Mesodermal cell (in vitro differentiated cells): Measurements from ENCODE around the gene UBE2E1.
"Not testable (repeated sequence)": the region's sequence is repeated elsewhere in the genome, so short reads cannot be mapped to it uniquely, and the experiment has no call there.

Source experiments
- H3K27ac ChIP-seq: 2 replicates; pipeline ENCODE4 v1.7.0; 2013; ENCODE audit warnings: mild to moderate bottlenecking, low read depth, low read length, moderate library complexity; ENCODE audit not compliant: severe bottlenecking
- H3K36me3 ChIP-seq: 2 replicates; pipeline ENCODE4 v1.7.1; 2013; ENCODE audit warnings: mild to moderate bottlenecking, low read length, moderate library complexity; ENCODE audit not compliant: control insufficient read depth, insufficient read depth
- H3K4me1 ChIP-seq: one replicate; pipeline ENCODE4 v1.7.1; 2013; ENCODE audit warnings: mild to moderate bottlenecking, low read length; ENCODE audit not compliant: insufficient read depth, control insufficient read depth, poor library complexity, severe bottlenecking
- H3K4me3 ChIP-seq: 2 replicates; pipeline ENCODE4 v1.7.0; 2013; ENCODE audit warnings: low read length, control low read depth, mild to moderate bottlenecking; ENCODE audit not compliant: insufficient read depth, poor library complexity, severe bottlenecking; ENCODE audit errors: extremely low read depth
- H3K9me3 ChIP-seq: 2 replicates; pipeline ENCODE4 v1.7.1; 2013; ENCODE audit warnings: mild to moderate bottlenecking, low read length, moderate library complexity; ENCODE audit not compliant: control insufficient read depth
- WGBS, 2 experiments: methylation state at CpG; one replicate each; pipeline ENCODE4 v1.1.5; 2013; ENCODE audit warnings: missing lambda C conversion rate in 2 of 2; ENCODE audit not compliant: insufficient coverage in 2 of 2; 5-methylcytosine and 5-hydroxymethylcytosine counted together

UBE2E1 gene

GRCh38 chr3:23918331-23918730, 112.6 kb downstream of the UBE2E1 start:
- Histone ChIP-seq H3K4me3 (peak overlapping the region; percentile 97), H3K36me3 (peaks cover 48% of the 10 kb centered on the region), H3K27ac (peak overlapping the region; percentile 87)
- 24 to 38% methylated on average over 3 to 10 of the region's 12 CpGs for WGBS, 2 experiments
- not testable (repeated sequence) for H3K9me3 ChIP-seq, H3K4me1 ChIP-seq

GRCh38 chr3:23919628-23920027, 113.9 kb downstream of the UBE2E1 start:
- H3K27ac ChIP-seq, result no peak overlapping the region
- no peaks in the 10 kb centered on the region for H3K9me3 ChIP-seq
- peaks cover 13% of the 10 kb centered on the region for H3K4me1 ChIP-seq
- 100% methylated on average over 1 of the region's 2 CpGs; no CpG with 5 or more reads in 1 of the 2 experiments for WGBS, 2 experiments
- H3K36me3 ChIP-seq, result peaks cover 44% of the 10 kb centered on the region
- H3K4me3 ChIP-seq, result peak overlapping the region; percentile 12

DNA sequence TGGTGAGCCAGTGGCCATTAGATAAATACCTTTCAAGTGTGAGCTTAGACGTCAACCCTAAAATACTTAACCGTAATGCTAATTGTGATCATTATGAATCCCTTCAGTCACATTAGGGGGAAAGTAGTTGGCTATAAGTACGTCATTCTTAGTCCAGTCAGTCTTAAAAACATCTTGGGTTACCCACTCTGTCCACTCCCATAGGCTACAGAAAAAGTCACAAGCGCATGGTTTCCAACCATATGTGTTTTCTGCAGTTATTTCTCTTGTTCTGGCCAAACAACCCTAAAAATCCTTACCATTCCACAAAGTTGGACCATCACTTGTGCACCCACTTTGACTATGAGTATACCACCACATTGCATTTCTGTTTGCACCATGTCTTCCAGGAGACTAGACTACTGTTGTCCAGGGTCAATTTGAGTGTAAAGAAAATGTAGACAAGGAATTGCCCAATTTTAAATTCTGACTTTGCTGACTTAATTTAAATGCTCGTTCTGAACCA, 114.4 kb downstream of the UBE2E1 start:
- Histone ChIP-seq H3K27ac (peak overlapping the region; percentile 6), H3K4me1 (peaks cover 9% of the 10 kb centered on the region), H3K36me3 (peaks cover 44% of the 10 kb centered on the region), H3K4me3 (peak overlapping the region; percentile 12), H3K9me3 (no peaks in the 10 kb centered on the region)
- WGBS, 2 experiments, result 84 to 100% methylated on average over 2 to 3 of the region's 5 CpGs

- Histone ChIP-seq H3K36me3 (peaks cover 44% of the 10 kb centered on the region), H3K4me1 (peaks cover 9% of the 10 kb centered on the region), H3K9me3 (no peaks in the 10 kb centered on the region), H3K27ac (peak overlapping the region; percentile 32), H3K4me3 (no peak overlapping the region)
- WGBS, 2 experiments, result 91 to 100% methylated on average over 1 of the region's 3 CpGs
Observed at GRCh38 chr3:23921052-23921511, 115.3 kb downstream of the UBE2E1 start.

GRCh38 chr3:23923786-23924185, 118.0 kb downstream of the UBE2E1 start:
- no CpG with 5 or more reads among the region's 2 CpGs for WGBS, 2 experiments
- Histone ChIP-seq H3K4me1 (peaks cover 13% of the 10 kb centered on the region), H3K27ac (no peak overlapping the region), H3K36me3 (peaks cover 31% of the 10 kb centered on the region), H3K4me3 (no peak overlapping the region), H3K9me3 (no peaks in the 10 kb centered on the region)

- peaks cover 9% of the 10 kb centered on the region for H3K36me3 ChIP-seq
- no peak overlapping the region for H3K4me3 ChIP-seq
- peaks cover 13% of the 10 kb centered on the region for H3K4me1 ChIP-seq
- no peak overlapping the region for H3K27ac ChIP-seq
- no peaks in the 10 kb centered on the region for H3K9me3 ChIP-seq
- 90 to 93% methylated on average over 5 to 6 of the region's 7 CpGs for WGBS, 2 experiments
Observed at GRCh38 chr3:23926246-23926645, 120.5 kb downstream of the UBE2E1 start.

DNA sequence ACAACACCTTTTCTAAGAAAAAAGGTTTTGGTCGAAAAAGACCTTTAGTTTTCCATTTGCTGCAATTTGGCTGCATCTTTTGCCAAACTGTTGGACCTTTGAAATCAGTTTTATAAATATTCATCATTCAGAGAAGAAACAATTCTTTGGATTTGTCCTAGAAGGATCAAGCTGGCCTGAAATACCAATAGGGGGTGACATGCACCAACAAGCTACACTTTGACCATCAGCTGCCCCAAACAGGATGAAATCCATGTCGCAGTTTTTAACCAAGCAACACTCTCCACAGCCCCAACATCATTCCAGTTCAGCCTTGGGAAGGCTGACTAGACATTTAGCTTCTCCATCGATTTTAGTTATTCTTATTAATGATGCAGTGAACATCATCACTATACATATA, 121.0 kb downstream of the UBE2E1 start:
- Histone ChIP-seq H3K9me3 (no peaks in the 10 kb centered on the region), H3K36me3 (peaks cover 4% of the 10 kb centered on the region), H3K27ac (no peak overlapping the region), H3K4me3 (no peak overlapping the region), H3K4me1 (peaks cover 13% of the 10 kb centered on the region)
- 67 to 81% methylated on average over 1 to 2 of the region's 3 CpGs for WGBS, 2 experiments

- no peaks in the 10 kb centered on the region for H3K36me3 ChIP-seq
- no peak overlapping the region for H3K4me3 ChIP-seq
- WGBS, 2 experiments, result 87 to 92% methylated on average over 3 to 5 of the region's 8 CpGs
- H3K27ac ChIP-seq, result no peak overlapping the region
- H3K4me1 ChIP-seq, result peaks cover 13% of the 10 kb centered on the region
- no peaks in the 10 kb centered on the region for H3K9me3 ChIP-seq
Observed at GRCh38 chr3:23928524-23928923, 122.8 kb downstream of the UBE2E1 start.

DNA sequence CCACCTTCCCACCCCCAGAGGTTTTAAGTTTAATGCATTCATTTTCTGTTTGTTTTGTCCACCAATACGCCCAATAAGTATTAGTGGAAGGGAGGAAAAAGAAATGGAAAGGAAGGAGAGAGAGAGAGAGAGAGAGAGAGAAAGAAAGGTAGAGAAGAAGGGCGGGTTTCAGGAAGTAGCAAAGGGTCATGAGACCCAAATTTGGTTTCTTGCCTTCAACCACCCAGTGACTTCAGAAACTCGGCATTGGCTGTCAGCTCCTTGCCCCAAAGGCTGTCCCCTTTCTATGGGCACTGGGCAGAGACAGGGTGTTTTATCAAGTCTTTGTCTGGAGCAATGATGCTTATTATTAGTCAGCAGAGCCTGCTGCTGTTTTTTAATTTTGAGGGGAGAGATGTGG, 125.8 kb downstream of the UBE2E1 start:
- WGBS, 2 experiments, result 90 to 100% methylated on average over 2 to 3 of the region's 3 CpGs
- Histone ChIP-seq H3K9me3 (no peaks in the 10 kb centered on the region), H3K4me1 (peaks cover 7% of the 10 kb centered on the region), H3K4me3 (no peak overlapping the region), H3K27ac (no peak overlapping the region), H3K36me3 (no peaks in the 10 kb centered on the region)

GRCh38 chr3:23932571-23932970, 126.8 kb downstream of the UBE2E1 start:
- no peak overlapping the region for H3K4me3 ChIP-seq
- H3K4me1 ChIP-seq, result peaks cover 7% of the 10 kb centered on the region
- H3K27ac ChIP-seq, result no peak overlapping the region
- WGBS, 2 experiments, result 93% methylated on average over 2 of the region's 4 CpGs; no CpG with 5 or more reads in 1 of the 2 experiments
- no peaks in the 10 kb centered on the region for H3K9me3 ChIP-seq
- H3K36me3 ChIP-seq, result no peaks in the 10 kb centered on the region

DNA sequence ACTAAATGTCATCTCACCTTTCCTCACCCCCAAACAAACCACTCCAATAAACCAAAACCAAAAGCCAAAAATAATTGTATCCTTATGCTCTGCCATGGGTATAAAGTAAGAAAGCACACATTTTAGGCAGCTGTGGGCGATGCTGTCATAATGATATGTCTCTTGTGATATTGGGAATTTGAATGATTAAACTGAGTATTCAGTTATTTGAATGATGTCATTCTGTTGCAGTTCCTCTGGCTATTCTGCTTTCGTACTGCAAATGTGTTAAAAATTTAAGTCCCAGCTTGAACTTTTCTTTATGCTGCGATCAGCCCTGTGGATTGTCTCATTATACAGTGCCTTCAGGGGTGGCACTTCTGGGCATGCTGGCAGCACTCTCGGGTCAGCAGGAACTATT, 128.5 kb downstream of the UBE2E1 start:
- Histone ChIP-seq H3K9me3 (peaks cover 8% of the 10 kb centered on the region), H3K4me3 (no peak overlapping the region), H3K27ac (no peak overlapping the region), H3K36me3 (no peaks in the 10 kb centered on the region), H3K4me1 (peaks cover 2% of the 10 kb centered on the region)
- 68 to 91% methylated on average over 3 to 4 of the region's 4 CpGs for WGBS, 2 experiments
